CD4-positive, alpha-beta memory T cell (primary cell): ENCODE results near the gene CISD3. TPM values are rescaled to one million over a fixed set of nuclear protein-coding genes. Genes with fewer than 3 reads are reported as not detected.

Source experiments
- CTCF ChIA-PET: fragments of 350-600 bp; sonication (Branson Sonifier 250); formaldehyde crosslinking; loops from one replicate; lab custom pipeline; 2021; ENCODE audit warnings: inconsistent platforms; ENCODE audit not compliant: partially characterized antibody; lab: Charles Lee
- POLR2A ChIA-PET: fragments of 350-600 bp; sonication (Branson Sonifier 250); formaldehyde crosslinking; loops from one replicate; lab custom pipeline; 2021; ENCODE audit not compliant: partially characterized antibody; lab: Charles Lee
- DNase-seq, 5 donors: peaks; one replicate each; pipeline versions ENCODE4 v3.0.0 to v3.0.0-alpha.2; 2020 to 2022; ENCODE audit warnings: mixed read lengths in 1 of 5
- H3K27ac ChIP-seq: one replicate; pipeline ENCODE4 v1.7.0; 2013; ENCODE audit warnings: low read depth, low read length
- H3K27me3 ChIP-seq: 2 replicates; pipeline ENCODE4 v1.7.0; 2013; ENCODE audit warnings: mild to moderate bottlenecking, low read length, moderate library complexity; ENCODE audit not compliant: insufficient read depth
- H3K36me3 ChIP-seq: 2 replicates; pipeline ENCODE4 v1.7.0; 2013; ENCODE audit warnings: mild to moderate bottlenecking, low read length, moderate library complexity; ENCODE audit not compliant: insufficient read depth
- H3K4me1 ChIP-seq: 2 replicates; pipeline ENCODE4 v1.7.0; 2013; ENCODE audit warnings: mild to moderate bottlenecking, low read length, moderate library complexity; ENCODE audit not compliant: insufficient read depth
- H3K4me3 ChIP-seq, 2 donors: one replicate each; pipeline ENCODE4 v1.7.0; 2013; ENCODE audit warnings: low read length in 2 of 2, mild to moderate bottlenecking in 1 of 2
- H3K9me3 ChIP-seq, 2 donors: one replicate each; pipeline ENCODE4 v1.7.0; 2013; ENCODE audit warnings: low read length in 2 of 2, control low read depth in 1 of 2; ENCODE audit not compliant: control insufficient read depth in 1 of 2
- H3K27ac Mint-ChIP-seq, 7 donors: one replicate each; pipeline ENCODE4 v1.8.0; 2020 to 2021; ENCODE audit warnings: mixed read lengths in 7 of 7, mild to moderate bottlenecking in 6 of 7, inconsistent platforms in 3 of 7, moderate library complexity in 3 of 7
- H3K27me3 Mint-ChIP-seq, 2 donors: one replicate each; pipeline ENCODE4 v1.8.0; 2020 to 2021; ENCODE audit warnings: mixed read lengths in 2 of 2
- H3K36me3 Mint-ChIP-seq, 2 donors: one replicate each; pipeline ENCODE4 v1.8.0; 2020 to 2021; ENCODE audit warnings: mixed read lengths in 2 of 2, inconsistent platforms in 1 of 2, mild to moderate bottlenecking in 1 of 2
- H3K4me1 Mint-ChIP-seq, 4 donors: one replicate each; pipeline ENCODE4 v1.8.0; 2020 to 2021; ENCODE audit warnings: mixed read lengths in 4 of 4, mild to moderate bottlenecking in 1 of 4
- H3K4me3 Mint-ChIP-seq, 8 donors: one replicate each; pipeline ENCODE4 v1.8.0; 2020 to 2021; ENCODE audit warnings: mixed read lengths in 8 of 8, mild to moderate bottlenecking in 7 of 8, moderate library complexity in 6 of 8, inconsistent platforms in 3 of 8
- H3K9me3 Mint-ChIP-seq, 8 donors: one replicate each; pipeline ENCODE4 v1.8.0; 2020 to 2021; ENCODE audit warnings: mixed read lengths in 8 of 8, mild to moderate bottlenecking in 5 of 8, inconsistent platforms in 3 of 8, moderate library complexity in 1 of 8
- intact Hi-C: fragments of 100-400 bp; cut with micrococcal nuclease; formaldehyde crosslinking; loops from one replicate; pipeline ENCODE4 v1.15.1; 2023
- polyA plus RNA-seq, 2 donors: library from polyadenylated mRNA; unstranded; fragments of 300-500 nt; fragmentation: Illumina TruSeq; gene quantifications; one replicate each; pipeline ENCODE4 v1.2.3, GENCODE V29; 2021
- total RNA-seq, 2 experiments: library from RNA; stranded (reverse); gene quantifications; one replicate each; pipeline ENCODE4 v1.2.3, GENCODE V29; 2021

Gene CISD3
- total and polyA plus RNA-seq, 4 experiments from 2014 or later = 12.5 to 57.6 (median 34.4) TPM

- Mint-ChIP-seq H3K9me3 (no peaks in the 10 kb centered on the region), H3K27me3 (no peaks in the 10 kb centered on the region), H3K4me3 (no peak overlapping the region), H3K36me3 (peaks cover 61 to 85% of the 10 kb centered on the region in 2 donors), H3K27ac (peak overlapping the region in 3 of 7 donors; percentile 57 to 80 (median 62)), H3K4me1 (peaks cover 3 to 6% (median 4%) of the 10 kb centered on the region in 4 donors)
- POLR2A ChIA-PET = no interaction called here
- CTCF ChIA-PET = interaction anchor here (2.4 kb wide), 1 partner anchor 31 kb away, joined by 10 read pairs; no protein-coding TSS in a partner anchor
- H3K27ac ChIP-seq = no peak overlapping the region
- H3K27me3 ChIP-seq = no peaks in the 10 kb centered on the region
- H3K36me3 ChIP-seq = peaks cover 81% of the 10 kb centered on the region
- H3K4me3 ChIP-seq = no peak overlapping the region
- no peak for DNase-seq
- no peaks in the 10 kb centered on the region for H3K9me3 ChIP-seq
- peaks cover 2% of the 10 kb centered on the region for H3K4me1 ChIP-seq
- intact Hi-C loops = no loop called here
Measured at GRCh38 chr17:38766341-38766740, 36.2 kb downstream of the CISD3 start.

- Mint-ChIP-seq H3K9me3 (no peaks in the 10 kb centered on the region), H3K27ac (no peak overlapping the region)
Measured at GRCh38 chr17:38768417-38768816, 38.3 kb downstream of the CISD3 start.

GRCh38 chr17:38773258-38773657 lies 43.1 kb downstream of the CISD3 start:
- peak overlapping the region in 4 of 7 donors; percentile 9 to 63 (median 38) for H3K27ac Mint-ChIP-seq
- no peak overlapping the region for H3K4me3 Mint-ChIP-seq
- peaks cover 0 to 2% (median 0%) of the 10 kb centered on the region in 4 donors for H3K4me1 Mint-ChIP-seq
- intact Hi-C loops = no loop called here
- DNase-seq = no peak
- ChIA-PET CTCF (no interaction called here), POLR2A (no interaction called here)
- Histone ChIP-seq H3K4me3 (no peak overlapping the region), H3K4me1 (no peaks in the 10 kb centered on the region), H3K9me3 (no peaks in the 10 kb centered on the region), H3K27me3 (no peaks in the 10 kb centered on the region), H3K36me3 (peaks cover 76% of the 10 kb centered on the region), H3K27ac (no peak overlapping the region)
- H3K27me3 Mint-ChIP-seq = no peaks in the 10 kb centered on the region
- H3K36me3 Mint-ChIP-seq = peaks cover 50 to 68% of the 10 kb centered on the region in 2 donors
- H3K9me3 Mint-ChIP-seq = no peaks in the 10 kb centered on the region

More at GRCh38 chr17:38768417-38768816, 38.3 kb downstream of the CISD3 start:
- no peak for DNase-seq
- intact Hi-C loops = no loop called here
- Histone ChIP-seq H3K4me3 (no peak overlapping the region), H3K27me3 (no peaks in the 10 kb centered on the region), H3K9me3 (no peaks in the 10 kb centered on the region), H3K36me3 (peaks cover 82% of the 10 kb centered on the region), H3K27ac (no peak overlapping the region), H3K4me1 (no peaks in the 10 kb centered on the region)
- no peak overlapping the region for H3K4me3 Mint-ChIP-seq
- H3K27me3 Mint-ChIP-seq = no peaks in the 10 kb centered on the region
- POLR2A ChIA-PET = no interaction called here
- H3K4me1 Mint-ChIP-seq = peaks cover 0 to 3% (median under 1%) of the 10 kb centered on the region in 4 donors
- peaks cover 59 to 85% of the 10 kb centered on the region in 2 donors for H3K36me3 Mint-ChIP-seq
- CTCF ChIA-PET = no interaction called here

GRCh38 chr17:38777641-38778250 lies 47.6 kb downstream of the CISD3 start:
- H3K27me3 Mint-ChIP-seq = no peaks in the 10 kb centered on the region
- H3K27ac ChIP-seq = no peak overlapping the region
- peaks cover 58 to 74% of the 10 kb centered on the region in 2 donors for H3K36me3 Mint-ChIP-seq
- H3K4me1 Mint-ChIP-seq = peaks cover 0 to 2% (median 0%) of the 10 kb centered on the region in 4 donors
- intact Hi-C loops = no loop called here
- H3K4me1 ChIP-seq = no peaks in the 10 kb centered on the region
- no peaks in the 10 kb centered on the region for H3K9me3 Mint-ChIP-seq
- DNase-seq = no peak
- no peaks in the 10 kb centered on the region for H3K9me3 ChIP-seq
- H3K27me3 ChIP-seq = no peaks in the 10 kb centered on the region
- H3K27ac Mint-ChIP-seq = peak overlapping the region in 2 of 7 donors; percentile 7 to 47
- ChIA-PET CTCF (no interaction called here), POLR2A (no interaction called here)
- H3K36me3 ChIP-seq = peaks cover 79% of the 10 kb centered on the region
- no peak overlapping the region for H3K4me3 ChIP-seq
- no peak overlapping the region for H3K4me3 Mint-ChIP-seq

GRCh38 chr17:38779965-38780752 lies 50.0 kb downstream of the CISD3 start:
- no peaks in the 10 kb centered on the region for H3K27me3 ChIP-seq
- H3K36me3 ChIP-seq = peaks cover 78% of the 10 kb centered on the region
- no peaks in the 10 kb centered on the region for H3K4me1 Mint-ChIP-seq
- peak overlapping the region in 2 of 7 donors; percentile 8 to 57 for H3K27ac Mint-ChIP-seq
- H3K4me3 ChIP-seq = no peak overlapping the region
- intact Hi-C loops = no loop called here
- no peaks in the 10 kb centered on the region for H3K27me3 Mint-ChIP-seq
- no peaks in the 10 kb centered on the region for H3K9me3 Mint-ChIP-seq
- DNase-seq = no peak
- CTCF ChIA-PET = no interaction called here
- no peak overlapping the region for H3K4me3 Mint-ChIP-seq
- no peaks in the 10 kb centered on the region for H3K9me3 ChIP-seq
- H3K4me1 ChIP-seq = no peaks in the 10 kb centered on the region
- POLR2A ChIA-PET = no interaction called here
- peaks cover 52 to 74% of the 10 kb centered on the region in 2 donors for H3K36me3 Mint-ChIP-seq
- H3K27ac ChIP-seq = no peak overlapping the region

- Mint-ChIP-seq H3K9me3 (no peaks in the 10 kb centered on the region), H3K36me3 (peaks cover 44 to 77% of the 10 kb centered on the region in 2 donors), H3K4me3 (no peak overlapping the region), H3K4me1 (peaks cover 0 to 2% (median 0%) of the 10 kb centered on the region in 4 donors), H3K27me3 (no peaks in the 10 kb centered on the region), H3K27ac (peak overlapping the region in 1 of 7 donors; percentile 18)
- H3K27ac ChIP-seq = no peak overlapping the region
- intact Hi-C loops = no loop called here
- no peak overlapping the region for H3K4me3 ChIP-seq
- H3K36me3 ChIP-seq = peaks cover 68% of the 10 kb centered on the region
- H3K9me3 ChIP-seq = no peaks in the 10 kb centered on the region
- ChIA-PET CTCF (no interaction called here), POLR2A (no interaction called here)
- no peak for DNase-seq
- H3K4me1 ChIP-seq = no peaks in the 10 kb centered on the region
- no peaks in the 10 kb centered on the region for H3K27me3 ChIP-seq
Measured at GRCh38 chr17:38783227-38783626, 53.1 kb downstream of the CISD3 start.
